ENCODE data around the gene GPR161.

DNA sequence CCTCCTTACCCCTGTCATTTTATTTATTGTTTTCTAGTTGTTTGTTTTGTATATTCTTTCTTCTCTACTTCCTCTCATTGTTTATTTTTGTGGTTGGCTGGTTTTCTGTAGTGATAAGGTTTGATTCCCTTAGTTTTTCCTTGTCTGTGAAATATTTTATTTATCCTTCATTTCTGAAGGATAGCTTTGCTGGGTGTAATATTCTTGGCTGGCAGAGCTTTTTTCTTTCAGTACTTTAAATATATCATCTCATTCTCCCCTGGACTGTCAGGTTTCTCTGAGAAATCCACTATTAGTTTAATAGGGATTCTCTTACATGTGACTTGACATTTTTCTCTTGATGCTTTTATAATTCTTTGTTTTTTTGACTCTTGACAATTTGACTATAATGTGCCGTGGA, 23.2 kb upstream of the GPR161 start:
- no peak for TF ChIP-seq CTCF (conservative IDR thresholded peaks at IDR 0.05; ENCODE audit: low read length)
- TF ChIP-seq EZH2phosphoT487 (IDR thresholded peaks at IDR 0.05; ENCODE audit: borderline replicate concordance) = no peak
